GM12878 (cell line): Measurements from ENCODE around the gene RBMS1. TPM values are rescaled to one million over a fixed set of nuclear protein-coding genes. Genes with fewer than 3 reads are reported as not detected.

Experiments used
- ATAC-seq: fragments of 200-7000 bp; cut with Tn5 transposase; 3 replicates; pipeline ENCODE4 v1.9.1; 2020; ENCODE audit warnings: mild to moderate bottlenecking, moderate library complexity
- BruUV-seq: library from RNA; stranded (reverse); fragments of 400-500 nt; replicated peaks from 2 replicates; lab custom pipeline; 2021; lab: Mats Ljungman, UMichigan
- CTCF ChIA-PET: fragments of 300-600 bp; sonication (Branson Sonifier 250); formaldehyde crosslinking; extraction: SDS; loops from one replicate; lab custom pipeline; 2021; ENCODE audit warnings: inconsistent platforms; lab: Yijun Ruan, JAX
- POLR2A ChIA-PET: fragments of 350-600 bp; formaldehyde crosslinking; extraction: SDS; loops from one replicate; lab custom pipeline; 2021; ENCODE audit warnings: inconsistent platforms; lab: Charles Lee
- RAD21 ChIA-PET: fragments of 300-600 bp; sonication (Branson Sonifier 250); formaldehyde crosslinking; loops from one replicate; lab custom pipeline; 2023; ENCODE audit warnings: antibody characterized with exemption; ENCODE audit not compliant: unreplicated experiment; lab: Charles Lee
- SMC1A ChIA-PET: fragments of 300-600 bp; sonication (Branson Sonifier 250); formaldehyde crosslinking; loops from one replicate; lab custom pipeline; 2023; ENCODE audit not compliant: unreplicated experiment, uncharacterized antibody; lab: Charles Lee
- DNase-seq: peaks from one replicate; pipeline ENCODE4 v3.0.0-alpha.2; 2011; ENCODE audit warnings: low read depth, low spot score
- FAIRE-seq: peaks from 3 replicates; lab custom pipeline; 2011; peaks lifted over from hg19 to GRCh38; lab: Jason Lieb, UNC
- H2AFZ ChIP-seq: 2 replicates; pipeline ENCODE4 v1.6.0; 2011; ENCODE audit warnings: low read depth, low read length, control low read depth; ENCODE audit not compliant: control insufficient read depth
- H3K27ac ChIP-seq: 2 replicates; pipeline ENCODE4 v1.5.1; 2011; ENCODE audit warnings: control low read depth; ENCODE audit not compliant: control insufficient read depth, insufficient read depth
- H3K27me3 ChIP-seq, 2 experiments: replicated peaks in 1 of 2; 2 replicates each; pipeline versions ENCODE4 v1.6.0 to v1.6.1; 2011; ENCODE audit warnings: low read length in 1 of 2; ENCODE audit not compliant: control insufficient read depth in 2 of 2, insufficient read depth in 2 of 2
- H3K36me3 ChIP-seq, 2 experiments: 2 replicates each; pipeline ENCODE4 v1.5.1; 2011; ENCODE audit warnings: low read length in 1 of 2; ENCODE audit not compliant: control insufficient read depth in 2 of 2, insufficient read depth in 2 of 2
- H3K4me1 ChIP-seq: 2 replicates; pipeline ENCODE4 v1.6.1; 2011; ENCODE audit warnings: mild to moderate bottlenecking, low read length, moderate library complexity, mixed read lengths; ENCODE audit not compliant: control insufficient read depth, insufficient read depth
- H3K4me2 ChIP-seq: 2 replicates; pipeline ENCODE4 v1.6.0; 2011; ENCODE audit warnings: control low read depth; ENCODE audit not compliant: control insufficient read depth, insufficient read depth
- H3K4me3 ChIP-seq: fragments of 200-600 bp; sonication (generic); 2 replicates; pipeline ENCODE4 v1.5.1; 2016
- H3K79me2 ChIP-seq: 2 replicates; pipeline ENCODE4 v1.6.0; 2011; ENCODE audit warnings: low read length; ENCODE audit not compliant: control insufficient read depth, insufficient read depth
- H3K9ac ChIP-seq: 2 replicates; pipeline ENCODE4 v1.8.0; 2011; ENCODE audit warnings: low read length, control low read depth, mixed read lengths; ENCODE audit not compliant: control insufficient read depth, insufficient read depth
- H3K9me3 ChIP-seq: replicated peaks from 3 replicates; pipeline ENCODE4 v1.5.1; 2011; ENCODE audit warnings: mild to moderate bottlenecking, low read length; ENCODE audit not compliant: control insufficient read depth, insufficient read depth
- H4K20me1 ChIP-seq: 2 replicates; pipeline ENCODE4 v1.6.0; 2011; ENCODE audit not compliant: control insufficient read depth, insufficient read depth
- BHLHE40 ChIP-seq, 2 experiments: fragments of 450-650 bp in 1 of 2; IDR thresholded peaks; 2 replicates each; pipeline ENCODE4 v1.6.1; 2011 to 2017; ENCODE audit warnings: low read depth in 2 of 2, borderline replicate concordance in 1 of 2, improper control_type of control experiment in 1 of 2, low read length in 1 of 2, mild to moderate bottlenecking in 1 of 2
- BMI1 ChIP-seq: fragments of 450-650 bp; IDR thresholded peaks from 2 replicates; pipeline ENCODE4 v1.6.1; 2016; ENCODE audit warnings: mild to moderate bottlenecking, moderate library complexity, borderline replicate concordance
- CBFB ChIP-seq: IDR thresholded peaks from 2 replicates; pipeline ENCODE4 v1.6.1; 2016; ENCODE audit warnings: antibody characterized with exemption, low read depth
- CREB1 ChIP-seq: IDR thresholded peaks from 2 replicates; pipeline ENCODE4 v1.6.1; 2012; ENCODE audit warnings: low read depth, mild to moderate bottlenecking, inconsistent platforms
- ESRRA ChIP-seq: IDR thresholded peaks from 2 replicates; pipeline ENCODE4 v1.6.1; 2012; ENCODE audit warnings: mild to moderate bottlenecking, low read length, improper control_type of control experiment
- FOXM1 ChIP-seq: IDR thresholded peaks from 2 replicates; pipeline ENCODE4 v1.6.1; 2012; ENCODE audit warnings: low read depth, mild to moderate bottlenecking, inconsistent platforms, low read length, moderate library complexity
- HDAC6 ChIP-seq: fragments of 200-600 bp; sonication (generic); IDR thresholded peaks from one replicate; pipeline ENCODE4 v1.8.0; 2017; ENCODE audit warnings: antibody characterized with exemption; ENCODE audit not compliant: unreplicated experiment
- PAX5 ChIP-seq: IDR thresholded peaks from 2 replicates; pipeline ENCODE4 v1.6.1; 2011; ENCODE audit warnings: low read depth, low read length, borderline replicate concordance
- SMAD5 ChIP-seq: IDR thresholded peaks from 2 replicates; pipeline ENCODE4 v1.6.1; 2016; ENCODE audit warnings: antibody characterized with exemption, low read depth
- STAT1 ChIP-seq: fragments of 450-650 bp; conservative IDR thresholded peaks from 2 replicates; pipeline ENCODE4 v1.6.1; 2014; ENCODE audit warnings: antibody characterized with exemption, mild to moderate bottlenecking
- SUZ12 ChIP-seq: fragments of 200-600 bp; sonication (generic); IDR thresholded peaks from one replicate; pipeline ENCODE4 v1.6.1; 2018; ENCODE audit warnings: antibody characterized with exemption, mild to moderate bottlenecking; ENCODE audit not compliant: unreplicated experiment
- TCF12 ChIP-seq: IDR thresholded peaks from 2 replicates; pipeline ENCODE4 v1.6.1; 2011; ENCODE audit warnings: low read depth, mild to moderate bottlenecking, low read length
- ZBTB4 ChIP-seq: fragments of 450-650 bp; formaldehyde crosslinking; IDR thresholded peaks from 2 replicates; pipeline ENCODE4 v1.4.0; 2022; ENCODE audit warnings: mild to moderate bottlenecking, moderate library complexity
- ZBTB40 ChIP-seq: fragments of 450-650 bp; IDR thresholded peaks from 2 replicates; pipeline ENCODE4 v1.6.1; 2016; ENCODE audit warnings: mild to moderate bottlenecking, moderate library complexity, borderline replicate concordance
- ZNF24 ChIP-seq: fragments of 450-650 bp; IDR thresholded peaks from 2 replicates; pipeline ENCODE4 v1.6.1; 2017; ENCODE audit warnings: antibody characterized with exemption, mild to moderate bottlenecking
- WGBS: methylation state at CpG from one replicate; pipeline ENCODE4 v1.1.6; 2016; ENCODE audit warnings: low lambda C conversion rate; ENCODE audit not compliant: insufficient replicate concordance, insufficient coverage; ENCODE audit errors: missing lambda C conversion rate; 5-methylcytosine and 5-hydroxymethylcytosine counted together
- in situ Hi-C: fragments of 300-500 bp; cut with MboI; formaldehyde crosslinking; loops from 9 replicates; pipeline ENCODE4 v1.14.3; 2018; ENCODE audit warnings: mixed read lengths
- intact Hi-C: fragments of 100-400 bp; cut with micrococcal nuclease; formaldehyde crosslinking; loops from one replicate; pipeline ENCODE4 v1.14.2; 2022; ENCODE audit not compliant: unreplicated experiment
- polyA plus RNA-seq, 11 experiments: library from polyadenylated mRNA; depleted of rRNA in 4 of 11; unstranded in 6 of 11; stranded (reverse) in 5 of 11; fragments of >200 nt; fragmentation: Nextera tagmentation in 4 of 11; fragmentation: Illumina TruSeq in 1 of 11; extraction: Ambion mirVana in 4 of 11; extraction: Trizol in 1 of 11; gene quantifications; 1 replicate in 1 of 11; 2 replicates in 10 of 11; pipeline versions ENCODE4 v1.2.1 to v1.2.3, GENCODE V29; 2011 to 2016; ENCODE audit warnings: inconsistent platforms in 2 of 11, missing spikeins in 2 of 11, low read depth in 1 of 11
- total RNA-seq, 4 experiments: library from RNA; depleted of rRNA in 3 of 4; stranded (reverse); fragments of >200 nt in 3 of 4; fragmentation: Illumina TruSeq in 1 of 4; extraction: Trizol in 1 of 4; gene quantifications; 2 replicates each; pipeline versions ENCODE4 v1.2.1 to v1.2.3, GENCODE V29; 2013 to 2021

Gene RBMS1
- total and polyA plus RNA-seq, 10 of the 15 experiments (the other 5 are each of a cell fraction or from before 2014, with no cell fraction given), result 0.04 to 0.31 (median 0.17) TPM; not detected in 1

- TF ChIP-seq ZBTB4 (CRISPR knock-in tag) (no peak), SUZ12 (no peak), FOXM1 (no peak), TCF12 (no peak), CBFB (no peak), ZNF24 (no peak), STAT1 (no peak), SMAD5 (no peak)
These were observed 74.8 kb downstream of the RBMS1 start (continued) for GRCh38 chr2:160418853-160419252.

- Histone ChIP-seq H3K9me3 (no peaks in the 10 kb centered on the region; the same call in 2 of the 3 replicates), H3K4me3 (no peak overlapping the region), H3K27me3 (peaks cover 0 to 4% of the 10 kb centered on the region in 2 experiments; a peak in 1 of 4 replicates), H2AFZ (no peak overlapping the region), H3K4me2 (no peak overlapping the region), H4K20me1 (no peaks in the 10 kb centered on the region), H3K27ac (no peak overlapping the region), H3K9ac (no peak overlapping the region)
- DNase-seq, result no peak
- ChIA-PET SMC1A (interaction anchor here (1.4 kb wide), 1 partner anchor 9 kb away, joined by 3 read pairs; no protein-coding TSS in a partner anchor), POLR2A (no interaction called here), CTCF (no interaction called here), RAD21 (no interaction called here)
- ATAC-seq, result no peak
- BruUV-seq, result no TSS peak
- no peak for FAIRE-seq
- intact Hi-C loops (no loop called here), in situ Hi-C loops (no loop called here)
- no peak for TF ChIP-seq ZBTB40
- TF ChIP-seq BMI1, result no peak
- no peak for TF ChIP-seq ESRRA
- no peak for TF ChIP-seq HDAC6
- no peak for TF ChIP-seq PAX5
- no peak for TF ChIP-seq CREB1
- TF ChIP-seq BHLHE40 (IDR thresholded peaks at IDR 0.05; ENCODE audit: borderline replicate concordance in 1 of 2, low read depth in 2 of 2, low read length in 1 of 2), result no peak
- TF ChIP-seq, all 136 proteins: peak for 0
- WGBS, result 4% methylated on average over 1 of the region's 1 CpG
- no peaks in the 10 kb centered on the region for H3K36me3 ChIP-seq
- H3K79me2 ChIP-seq, result no peaks in the 10 kb centered on the region
- H3K4me1 ChIP-seq, result no peaks in the 10 kb centered on the region
These were observed 75.2 kb downstream of the RBMS1 start for GRCh38 chr2:160418398-160418765.
